Muscle of leg (tissue), 11 donors: ENCODE measurements around the gene KLHL26. TPM values are rescaled to one million over a fixed set of nuclear protein-coding genes. Genes with fewer than 3 reads are reported as not detected.

Experiments
- DNase-seq: peaks from one replicate; pipeline ENCODE4 v3.0.0; 2013
- H3K27ac ChIP-seq: one replicate; pipeline ENCODE4 v1.5.1; 2013; ENCODE audit warnings: mild to moderate bottlenecking, low read length, control low read depth
- H3K27me3 ChIP-seq: one replicate; pipeline ENCODE4 v1.6.1; 2013; ENCODE audit warnings: low read length; ENCODE audit not compliant: control insufficient read depth, insufficient read depth
- H3K36me3 ChIP-seq: one replicate; pipeline ENCODE4 v1.6.1; 2013; ENCODE audit warnings: low read length; ENCODE audit not compliant: control insufficient read depth, insufficient read depth
- H3K4me1 ChIP-seq: one replicate; pipeline ENCODE4 v1.6.1; 2013; ENCODE audit warnings: low read length; ENCODE audit not compliant: control insufficient read depth, insufficient read depth
- H3K4me3 ChIP-seq: one replicate; pipeline ENCODE4 v1.5.1; 2013; ENCODE audit warnings: low read length, control low read depth
- H3K9me3 ChIP-seq: replicated peaks from 2 replicates; pipeline ENCODE4 v1.6.1; 2013; ENCODE audit warnings: low read depth, low read length; ENCODE audit not compliant: control insufficient read depth
- WGBS: methylation state at CpG from one replicate; pipeline ENCODE4 v1.1.5; 2013; ENCODE audit warnings: missing lambda C conversion rate; ENCODE audit not compliant: insufficient coverage; 5-methylcytosine and 5-hydroxymethylcytosine counted together
- polyA plus RNA-seq, 8 donors: library from polyadenylated mRNA; unstranded; fragments of 120-200 nt; gene quantifications; one replicate each; pipeline versions ENCODE4 v1.2.1 to v1.2.3, GENCODE V29; 2013; ENCODE audit warnings: inconsistent platforms in 1 of 8, low replicate concordance in 1 of 8; ENCODE audit not compliant: insufficient read length in 8 of 8, insufficient read depth in 1 of 8
- total RNA-seq: library from RNA; stranded (reverse); fragments of 120-200 nt; gene quantifications from one replicate; pipeline ENCODE4 v1.2.4, GENCODE V29; 2013

The KLHL26 gene
- total and polyA plus RNA-seq, 9 donors, result 2.0 to 5.8 (median 4.0) TPM

- Histone ChIP-seq H3K27me3 (no peaks in the 10 kb centered on the region), H3K27ac (no peak overlapping the region), H3K36me3 (no peaks in the 10 kb centered on the region), H3K9me3 (no peaks in the 10 kb centered on the region), H3K4me3 (no peak overlapping the region), H3K4me1 (peaks cover 15% of the 10 kb centered on the region)
- 69% methylated on average over 2 of the region's 5 CpGs for WGBS
- DNase-seq, result no peak
Measured at GRCh38 chr19:18685597-18686190, 48.9 kb downstream of the KLHL26 start.

GRCh38 chr19:18687740-18688465, 51.1 kb downstream of the KLHL26 start:
- H3K9me3 ChIP-seq, result no peaks in the 10 kb centered on the region
- 88% methylated on average over 16 of the region's 16 CpGs for WGBS
- H3K27ac ChIP-seq, result no peak overlapping the region
- no peak for DNase-seq
- H3K36me3 ChIP-seq, result no peaks in the 10 kb centered on the region
- peaks cover 13% of the 10 kb centered on the region for H3K4me1 ChIP-seq
- H3K27me3 ChIP-seq, result no peaks in the 10 kb centered on the region
- no peak overlapping the region for H3K4me3 ChIP-seq

- H3K27ac ChIP-seq, result no peak overlapping the region
- no peaks in the 10 kb centered on the region for H3K27me3 ChIP-seq
- no peak overlapping the region for H3K4me3 ChIP-seq
- no peaks in the 10 kb centered on the region for H3K9me3 ChIP-seq
- H3K36me3 ChIP-seq, result no peaks in the 10 kb centered on the region
- WGBS, result 86% methylated on average over 12 of the region's 12 CpGs
- no peak for DNase-seq
- peaks cover 29% of the 10 kb centered on the region for H3K4me1 ChIP-seq
Measured at GRCh38 chr19:18696023-18696422, 59.2 kb downstream of the KLHL26 start.

GRCh38 chr19:18697680-18698079, 60.9 kb downstream of the KLHL26 start:
- Histone ChIP-seq H3K27me3 (no peaks in the 10 kb centered on the region), H3K36me3 (no peaks in the 10 kb centered on the region), H3K4me1 (peaks cover 33% of the 10 kb centered on the region), H3K27ac (no peak overlapping the region), H3K9me3 (no peaks in the 10 kb centered on the region), H3K4me3 (no peak overlapping the region)
- no peak for DNase-seq
- WGBS, result 65% methylated on average over 3 of the region's 3 CpGs

GRCh38 chr19:18698321-18699167, 61.7 kb downstream of the KLHL26 start:
- no peaks in the 10 kb centered on the region for H3K9me3 ChIP-seq
- H3K4me3 ChIP-seq, result no peak overlapping the region
- no peaks in the 10 kb centered on the region for H3K27me3 ChIP-seq
- 92% methylated on average over 18 of the region's 18 CpGs for WGBS
- H3K4me1 ChIP-seq, result peaks cover 33% of the 10 kb centered on the region
- no peak overlapping the region for H3K27ac ChIP-seq
- H3K36me3 ChIP-seq, result no peaks in the 10 kb centered on the region
- DNase-seq, result no peak

GRCh38 chr19:18699403-18700054, 62.7 kb downstream of the KLHL26 start:
- WGBS, result 67% methylated on average over 11 of the region's 14 CpGs
- Histone ChIP-seq H3K9me3 (no peaks in the 10 kb centered on the region), H3K4me1 (peaks cover 33% of the 10 kb centered on the region), H3K27ac (no peak overlapping the region), H3K36me3 (no peaks in the 10 kb centered on the region), H3K4me3 (no peak overlapping the region), H3K27me3 (no peaks in the 10 kb centered on the region)
- no peak for DNase-seq

GRCh38 chr19:18700501-18701249, 63.8 kb downstream of the KLHL26 start:
- no peaks in the 10 kb centered on the region for H3K27me3 ChIP-seq
- peak; percentile 71 for DNase-seq
- peak overlapping the region; percentile 73 for H3K27ac ChIP-seq
- H3K9me3 ChIP-seq, result no peaks in the 10 kb centered on the region
- peak overlapping the region; percentile 29 for H3K4me3 ChIP-seq
- peaks cover 33% of the 10 kb centered on the region for H3K4me1 ChIP-seq
- WGBS, result 3% methylated on average over 31 of the region's 35 CpGs
- H3K36me3 ChIP-seq, result no peaks in the 10 kb centered on the region

GRCh38 chr19:18701250-18701608, 64.4 kb downstream of the KLHL26 start:
- Histone ChIP-seq H3K9me3 (no peaks in the 10 kb centered on the region), H3K4me3 (peak overlapping the region; percentile 29), H3K27ac (peak overlapping the region; percentile 73), H3K36me3 (no peaks in the 10 kb centered on the region), H3K27me3 (no peaks in the 10 kb centered on the region), H3K4me1 (peaks cover 33% of the 10 kb centered on the region)
- 16% methylated on average over 7 of the region's 7 CpGs for WGBS
- no peak for DNase-seq

- H3K27ac ChIP-seq, result no peak overlapping the region
- WGBS, result no CpG with 5 or more reads among the region's 4 CpGs
- no peaks in the 10 kb centered on the region for H3K36me3 ChIP-seq
- H3K27me3 ChIP-seq, result no peaks in the 10 kb centered on the region
- no peak overlapping the region for H3K4me3 ChIP-seq
- H3K4me1 ChIP-seq, result peaks cover 23% of the 10 kb centered on the region
- no peak for DNase-seq
- H3K9me3 ChIP-seq, result no peaks in the 10 kb centered on the region
Measured at GRCh38 chr19:18704054-18704453, 67.2 kb downstream of the KLHL26 start.
